ENCODE results near the gene TASP1. TPM values are rescaled to one million over a fixed set of nuclear protein-coding genes. Genes with fewer than 3 reads are reported as not detected.

TASP1 gene
- total RNA-seq, 1 experiment from 2014 or later = 9.5 TPM

GRCh38 chr20:13487202-13487601 is 151.5 kb downstream of the TASP1 start:
- Histone ChIP-seq H3K79me1 (ENCODE audit: insufficient read depth, low read depth, low read length, poor library complexity, severe bottlenecking) (no peaks in the 10 kb centered on the region), H3K79me2 (ENCODE audit: insufficient read depth, low read length) (no peaks in the 10 kb centered on the region), H3K27me3 (ENCODE audit: insufficient read depth, low read length) (no peaks in the 10 kb centered on the region), H3K9me3 (ENCODE audit: control insufficient read depth, low read depth, low read length) (no peaks in the 10 kb centered on the region), H3K14ac (ENCODE audit: insufficient read depth, low read length) (no peak overlapping the region), H3T11ph (ENCODE audit: low read length) (no peak overlapping the region), H2AK5ac (ENCODE audit: insufficient read length, low read length) (no peak overlapping the region), H2BK5ac (ENCODE audit: insufficient read length, low read length) (no peak overlapping the region), H2AFZ (ENCODE audit: low read length) (no peak overlapping the region), H3K18ac (ENCODE audit: insufficient read length, low read depth, low read length) (no peak overlapping the region), H3K4ac (ENCODE audit: low read depth, low read length) (no peak overlapping the region), H3K23me2 (ENCODE audit: insufficient read length, low read depth, low read length, poor library complexity, severe bottlenecking) (no peaks in the 10 kb centered on the region), H2BK12ac (ENCODE audit: insufficient read length, low read depth, low read length) (no peak overlapping the region), H3K56ac (ENCODE audit: insufficient read length, low read depth, low read length) (no peak overlapping the region), H4K20me1 (ENCODE audit: control insufficient read depth, insufficient read depth, insufficient read length) (no peaks in the 10 kb centered on the region), H4K5ac (ENCODE audit: insufficient read length, low read depth, low read length) (no peak overlapping the region), H3K9ac (ENCODE audit: extremely low read depth, insufficient read length, low read length) (no peak overlapping the region), H3K23ac (ENCODE audit: insufficient read length, low read depth, low read length) (no peak overlapping the region), H3K4me2 (ENCODE audit: insufficient read depth, insufficient read length, low read length) (no peak overlapping the region), H2BK120ac (ENCODE audit: low read depth, low read length, poor library complexity, severe bottlenecking) (no peak overlapping the region), H3K27ac (ENCODE audit: insufficient read length, low read depth, low read length) (no peak overlapping the region), H2BK15ac (ENCODE audit: low read depth, low read length) (no peak overlapping the region), H4K8ac (replicated peaks; ENCODE audit: insufficient read length, low read depth, low read length) (no peak overlapping the region), H2BK20ac (ENCODE audit: low read depth, low read length, poor library complexity, severe bottlenecking) (no peak overlapping the region), H3K4me1 (ENCODE audit: insufficient read depth, low read length) (peaks cover 3% of the 10 kb centered on the region; the same call in 1 of the 2 replicates), H4K91ac (ENCODE audit: insufficient read length, low read depth, low read length) (no peak overlapping the region)
- H3K27me3 Mint-ChIP-seq (ENCODE audit: low read depth) = no peaks in the 10 kb centered on the region
- no peak for TF ChIP-seq CTCF (conservative IDR thresholded peaks at IDR 0.05)
- H3K27ac Mint-ChIP-seq = no peak overlapping the region
- peaks cover 20 to 22% of the 10 kb centered on the region in 2 experiments for H3K4me1 Mint-ChIP-seq
- H3K4me3 Mint-ChIP-seq = no peak overlapping the region
- no peaks in the 10 kb centered on the region for H3K9me3 Mint-ChIP-seq
- peaks cover 3 to 4% (median 4%) of the 10 kb centered on the region in 3 experiments; a peak in 4 of 7 replicates for H3K36me3 Mint-ChIP-seq (ENCODE audit: insufficient read depth in 1 of 3, low read depth in 3 of 3)
- WGBS (ENCODE audit: extremely low coverage, insufficient read length, low lambda C conversion rate) = no CpG with 5 or more reads among the region's 3 CpGs
- DNase-seq = no peak

Data from H9 (cell line).